NCI-H82 (cell line): ENCODE data around the gene DUSP1.
A peak's percentile ranks its signal among the peaks of the same experiment; 100 is the strongest.
"Not testable (repeated sequence)": the region's sequence is repeated elsewhere in the genome, so short reads cannot be mapped to it uniquely, and the experiment has no call there.

Source experiments
- DNase-seq: peaks from one replicate; lab custom pipeline; 2025; lab: John Stamatoyannopoulos, UW

DUSP1 gene

DNA sequence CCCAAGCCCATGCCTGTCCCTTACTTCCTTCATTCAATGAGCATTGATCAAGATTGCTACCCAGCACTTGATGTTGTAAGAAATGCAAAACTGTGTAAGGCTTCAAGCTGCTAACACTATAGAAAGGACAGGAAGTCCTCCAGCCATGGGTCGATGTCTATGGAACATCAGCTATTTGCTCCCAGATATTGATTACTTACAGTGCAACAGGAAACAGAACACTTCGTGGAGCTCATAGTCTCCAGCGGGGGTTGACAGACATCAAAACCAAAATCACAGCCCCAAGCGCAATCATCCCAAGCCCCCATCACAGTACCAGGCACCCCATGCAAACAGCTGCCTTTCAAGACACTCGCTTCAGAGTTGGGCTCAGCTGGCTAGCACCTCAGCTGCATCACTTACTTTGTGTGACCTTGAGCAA is 26.8 kb upstream of the DUSP1 start:
- DNase-seq: no peak

DNA sequence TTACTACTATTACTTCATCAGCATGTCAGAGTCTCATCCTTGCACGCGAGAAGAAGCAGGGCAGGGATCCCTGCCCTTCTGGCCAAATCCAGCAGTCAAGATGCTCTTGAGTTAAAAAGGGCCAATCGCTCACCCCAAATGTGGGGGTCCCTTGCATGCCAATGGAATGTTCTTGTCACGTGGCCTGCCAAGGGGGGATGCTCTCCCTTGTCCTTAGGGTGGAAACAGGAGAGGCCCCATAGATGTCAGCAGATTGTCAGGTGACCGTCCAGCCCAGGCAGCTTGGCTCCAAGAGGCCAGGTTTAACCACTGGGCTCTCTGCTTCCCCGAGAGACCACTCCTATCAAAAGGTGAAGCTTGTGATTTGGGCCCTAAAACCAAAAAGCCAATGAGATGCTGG is 25.3 kb upstream of the DUSP1 start:
- DNase-seq: no peak

DNA sequence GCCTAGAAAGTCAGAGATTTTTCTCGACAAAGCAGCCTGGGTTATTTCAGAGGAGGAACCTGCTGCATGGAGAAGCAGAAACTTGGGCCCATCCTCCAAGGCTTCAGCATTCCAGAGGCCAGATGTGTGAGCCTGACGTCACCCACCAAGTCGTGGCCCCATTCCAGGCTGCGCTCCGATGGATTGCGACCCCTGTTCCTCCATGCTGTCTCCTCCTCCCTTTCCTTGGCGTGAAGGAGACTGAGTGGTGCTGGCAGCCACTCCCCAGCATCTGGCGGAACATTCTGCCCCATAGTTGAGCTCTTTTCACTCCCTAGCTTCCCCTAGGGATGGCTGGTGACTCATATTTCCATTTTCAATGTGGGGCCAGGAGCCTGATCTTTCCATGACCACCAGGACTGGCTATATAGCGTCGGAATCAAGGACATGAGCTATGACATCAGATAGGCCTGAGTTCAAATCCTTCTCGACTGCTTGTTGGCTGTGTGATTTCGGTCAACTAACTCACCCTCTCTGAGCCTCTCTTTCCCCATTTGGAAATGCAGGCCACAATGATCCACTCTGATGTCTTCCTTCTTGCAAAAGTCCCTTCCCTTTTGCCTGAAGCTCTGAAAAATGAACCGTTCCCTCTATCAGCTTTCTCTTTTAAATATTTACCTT is 24.5 kb upstream of the DUSP1 start:
- no peak for DNase-seq

DNA sequence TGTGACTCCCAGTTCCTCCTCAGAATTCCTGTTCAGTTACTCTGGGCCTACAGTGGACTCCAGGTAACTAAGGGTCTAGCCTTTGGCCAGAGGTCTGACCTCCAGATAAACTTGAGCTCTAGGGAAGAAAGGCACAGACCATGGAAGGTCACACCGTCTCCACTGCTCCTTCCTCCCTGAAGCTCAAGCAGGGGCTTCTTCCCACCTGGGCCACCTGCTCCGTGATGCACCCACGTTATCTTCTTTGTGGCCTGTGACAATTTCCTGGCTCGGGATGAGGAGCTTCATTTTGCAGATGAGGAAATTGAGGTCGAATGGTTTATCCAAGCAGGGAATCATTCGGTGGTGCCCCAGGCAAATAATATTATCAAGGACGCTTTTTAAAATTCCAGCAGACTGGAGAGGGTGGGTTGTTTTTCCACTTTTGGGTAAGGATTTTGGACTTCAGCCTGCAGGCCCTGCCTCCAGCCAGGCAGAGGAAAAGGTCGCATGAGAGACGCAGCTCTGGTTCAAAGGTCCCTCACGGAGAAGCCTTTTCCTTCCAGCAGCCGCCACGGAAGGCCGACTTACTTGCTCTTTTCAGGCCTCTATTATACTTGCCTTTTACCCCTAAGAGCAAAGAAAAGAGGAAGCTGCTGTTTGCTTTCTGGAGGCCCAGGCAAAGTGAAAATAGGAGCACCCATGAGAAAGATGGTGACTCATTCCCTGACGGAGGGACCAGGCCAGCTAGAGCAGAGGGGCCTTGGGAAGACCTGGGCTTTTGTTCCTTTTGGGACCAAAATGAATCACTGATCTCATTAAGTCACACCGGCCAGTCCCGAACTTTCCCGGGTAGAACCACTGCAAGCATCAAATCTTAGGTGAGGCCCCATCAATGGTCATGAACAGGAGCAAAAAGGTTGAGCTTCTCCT is 22.8 kb upstream of the DUSP1 start:
- DNase-seq: no peak

DNA sequence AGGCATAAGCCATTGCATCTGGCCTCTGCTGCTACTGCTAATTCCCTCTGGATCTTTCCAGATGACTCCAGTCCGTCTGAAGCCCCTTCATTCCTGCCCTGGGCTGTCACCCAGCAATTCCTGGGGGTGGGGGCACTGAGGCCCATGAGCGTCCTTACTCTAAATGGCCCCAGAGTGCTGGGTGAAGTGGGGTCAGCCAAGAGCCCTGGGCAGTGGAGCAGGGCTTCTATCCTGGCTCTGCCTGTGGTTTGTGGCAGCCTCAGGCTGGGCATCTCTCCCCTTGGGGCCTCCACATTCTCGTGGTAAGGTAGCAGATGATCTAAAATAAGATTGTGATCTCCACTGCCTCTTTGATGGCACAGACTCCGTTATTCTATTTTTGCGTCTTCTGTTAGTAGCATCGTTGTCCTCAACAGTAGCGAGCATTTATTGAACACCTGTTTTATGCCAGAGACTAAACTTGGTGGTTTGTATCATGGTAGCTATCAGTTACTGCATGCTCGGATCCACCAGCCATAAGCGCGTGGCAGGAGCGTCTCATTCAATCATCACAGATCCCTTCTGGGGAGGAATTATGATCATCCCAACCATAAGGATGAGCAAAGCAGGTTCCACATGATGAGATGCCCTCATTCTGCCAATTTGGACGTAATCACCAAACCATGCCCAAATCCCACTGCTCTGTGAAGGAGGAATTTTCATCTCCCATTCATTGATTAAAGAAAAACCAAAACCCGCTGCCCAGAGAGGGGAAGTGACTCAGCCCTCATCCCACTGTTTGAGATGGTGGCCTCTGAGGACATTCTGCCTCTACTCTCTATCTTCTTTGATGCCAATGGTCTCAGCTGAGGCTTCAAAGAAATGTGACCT is 21.9 kb upstream of the DUSP1 start:
- DNase-seq: peak; percentile 43

DNA sequence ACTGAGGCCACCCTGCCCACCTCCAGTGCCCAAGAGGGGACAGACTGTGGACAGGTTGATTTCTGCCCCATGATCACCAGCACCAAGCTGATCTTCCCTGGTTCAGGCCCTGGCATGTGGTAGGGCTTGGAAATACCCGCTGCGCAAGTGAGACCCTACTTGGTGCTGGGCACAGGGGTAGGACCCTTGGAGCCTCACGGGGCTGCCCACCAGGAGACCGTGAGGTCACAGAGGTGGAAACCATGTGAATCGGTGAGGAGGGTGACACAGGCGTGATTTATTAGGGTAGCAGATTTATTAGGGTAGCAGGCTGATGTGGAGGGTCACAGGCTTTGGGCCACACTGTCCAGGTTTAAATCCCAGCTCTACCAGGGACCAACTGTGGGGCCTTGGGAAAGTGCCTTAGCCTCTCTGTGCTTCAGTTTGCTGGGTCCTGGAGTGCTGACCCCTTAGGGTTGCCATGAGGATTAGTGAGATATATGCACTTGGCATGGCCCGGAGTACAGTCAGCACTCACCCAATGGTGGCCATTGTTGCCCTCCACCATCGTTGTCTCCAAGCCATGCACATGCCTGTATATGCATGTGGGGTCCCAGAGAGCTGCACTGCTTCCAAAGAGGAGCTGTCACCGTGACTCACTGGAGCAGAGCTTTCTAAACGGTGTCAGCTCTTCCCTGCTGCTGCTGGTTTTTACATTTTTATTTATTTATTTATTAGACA is 20.9 kb upstream of the DUSP1 start:
- no peak for DNase-seq

DNA sequence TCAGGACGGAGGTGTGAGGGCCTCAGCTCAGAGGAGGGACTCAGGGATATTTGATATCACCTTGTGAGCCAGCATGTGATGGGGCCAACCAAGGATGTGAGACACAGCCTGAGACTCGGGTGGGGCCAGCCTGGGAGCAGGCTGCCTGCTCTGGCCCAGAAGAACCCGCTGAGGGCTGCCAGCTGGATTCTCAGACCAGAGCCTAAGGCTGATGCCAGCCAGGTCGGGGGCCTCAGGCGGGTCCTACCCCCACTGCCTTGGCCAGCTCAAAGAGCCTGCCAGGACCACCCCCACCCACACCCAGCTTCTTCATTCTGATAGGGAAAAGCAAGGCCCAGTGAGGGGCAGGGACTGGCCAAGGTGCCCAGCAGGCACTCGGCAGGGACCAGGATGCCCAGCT is 20.3 kb upstream of the DUSP1 start:
- DNase-seq: no peak

DNA sequence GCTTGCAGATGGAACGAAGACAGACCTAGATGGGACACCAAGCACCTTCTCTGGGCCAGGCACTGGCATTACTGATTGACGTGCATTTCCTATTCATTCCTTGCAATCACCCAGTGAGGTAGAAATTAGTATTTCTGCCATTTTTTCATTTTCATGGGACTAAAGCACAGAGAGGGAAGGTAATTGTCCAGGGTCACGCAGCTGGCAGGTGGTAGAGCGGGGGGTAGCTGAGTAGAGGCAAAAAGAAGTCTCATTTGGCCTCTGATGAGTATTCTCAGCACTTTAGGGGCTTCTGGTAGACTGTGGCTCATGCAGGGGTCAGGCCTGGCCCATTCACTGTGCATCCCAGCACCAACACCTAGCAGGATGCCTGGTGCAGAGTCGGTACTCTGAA is 19.5 kb upstream of the DUSP1 start:
- DNase-seq: no peak

DNA sequence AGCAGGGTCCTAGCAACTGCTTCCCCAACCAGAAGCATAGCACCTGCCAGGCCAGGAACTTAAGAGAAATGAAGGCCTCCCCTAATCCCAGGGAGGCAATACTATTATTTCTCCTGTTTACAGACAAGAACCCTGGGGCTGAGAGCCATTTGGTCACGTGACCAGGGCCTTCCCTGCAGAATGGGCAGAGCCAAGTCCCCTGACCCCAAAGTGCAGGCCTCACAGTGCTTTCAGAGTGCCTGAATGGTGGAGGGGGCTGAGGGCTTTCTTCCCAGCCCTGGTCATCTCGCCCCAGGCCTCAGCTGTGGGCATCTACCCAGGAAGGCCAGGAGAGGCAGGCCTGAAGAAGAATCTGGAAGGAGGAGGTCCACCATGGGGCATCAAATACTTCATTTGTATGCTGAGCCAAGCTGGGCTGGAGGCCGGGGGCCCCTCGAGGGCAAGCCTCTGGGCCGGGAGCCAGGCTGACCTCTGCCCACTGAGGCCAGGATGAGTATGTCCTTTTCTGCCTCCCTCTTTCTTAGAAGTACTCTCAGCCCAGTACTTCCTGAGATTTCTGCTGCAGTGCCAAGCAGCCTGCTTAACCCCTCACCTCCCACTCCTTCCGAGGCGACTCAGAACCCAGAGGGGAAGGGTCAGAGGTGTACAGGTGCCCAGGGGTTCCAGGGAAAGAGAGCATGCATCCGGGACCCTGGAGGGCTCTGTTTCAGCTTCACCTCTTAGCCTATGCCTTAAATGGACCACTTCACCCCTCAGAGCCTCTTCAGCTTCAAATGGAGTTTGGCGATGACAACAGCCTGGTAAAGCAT is 18.9 kb upstream of the DUSP1 start:
- no peak for DNase-seq

DNA sequence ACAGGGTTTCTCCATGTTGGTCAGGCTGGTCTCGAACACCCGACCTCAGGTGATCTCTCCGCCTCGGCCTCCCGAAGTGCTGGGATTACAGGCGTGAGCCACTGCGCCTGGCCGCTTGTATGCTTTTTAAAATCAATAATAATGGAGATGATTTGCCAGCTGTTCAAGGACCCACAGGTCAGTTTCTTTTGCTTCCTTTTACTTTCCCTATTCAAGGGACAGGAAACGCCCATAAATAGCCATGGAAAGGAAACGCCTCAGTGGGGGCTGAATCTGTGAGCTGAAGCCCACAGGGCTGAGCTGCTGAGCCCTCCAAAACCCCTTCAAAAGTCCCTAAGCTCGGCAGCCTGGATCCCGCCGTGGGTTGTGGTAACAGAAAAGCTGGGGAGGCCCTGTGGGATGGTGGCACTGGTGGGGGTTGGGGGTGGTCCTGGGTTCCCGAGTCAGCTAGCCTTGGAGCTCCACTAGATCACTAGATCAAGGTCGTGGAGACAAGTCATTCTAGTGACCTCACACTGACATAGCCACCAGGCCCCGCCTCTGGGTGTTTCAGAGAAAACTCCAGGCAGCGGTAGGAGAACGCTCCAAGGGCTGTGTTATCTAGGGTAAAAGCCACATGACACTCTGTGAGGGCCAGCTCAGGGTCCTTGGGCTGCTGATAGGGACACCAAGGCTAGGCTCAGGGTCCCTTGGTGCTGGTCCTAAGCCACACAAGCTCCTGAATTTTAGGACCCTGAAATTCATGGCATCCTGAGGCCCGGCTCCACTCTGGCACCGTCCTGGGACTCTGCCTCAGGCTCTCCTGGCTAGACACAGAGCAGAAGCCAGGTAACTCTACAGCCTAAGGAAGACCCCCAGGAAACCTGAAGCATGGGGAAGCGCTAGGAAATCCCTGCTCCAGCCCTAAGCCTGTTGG is 18.0 kb upstream of the DUSP1 start:
- DNase-seq: no peak

DNA sequence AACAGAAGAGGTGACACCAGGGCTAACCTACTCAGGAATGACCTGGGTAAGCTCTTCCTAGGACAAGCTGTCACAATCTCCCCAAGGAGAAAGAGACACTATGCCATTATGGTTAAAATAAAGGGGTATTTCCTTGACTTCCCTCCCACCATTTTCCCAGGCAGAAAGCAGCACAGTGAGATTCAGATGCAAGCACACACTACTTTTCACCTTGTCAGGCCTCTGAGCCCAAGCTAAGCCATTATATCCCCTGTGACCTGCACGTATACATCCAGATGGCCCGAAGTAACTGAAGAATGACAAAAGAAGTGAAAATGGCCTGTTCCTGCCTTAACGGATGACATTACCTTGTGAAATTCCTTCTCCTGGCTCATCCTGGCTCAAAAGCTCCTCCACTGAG is 16.5 kb upstream of the DUSP1 start:
- DNase-seq: not testable (repeated sequence)

DNA sequence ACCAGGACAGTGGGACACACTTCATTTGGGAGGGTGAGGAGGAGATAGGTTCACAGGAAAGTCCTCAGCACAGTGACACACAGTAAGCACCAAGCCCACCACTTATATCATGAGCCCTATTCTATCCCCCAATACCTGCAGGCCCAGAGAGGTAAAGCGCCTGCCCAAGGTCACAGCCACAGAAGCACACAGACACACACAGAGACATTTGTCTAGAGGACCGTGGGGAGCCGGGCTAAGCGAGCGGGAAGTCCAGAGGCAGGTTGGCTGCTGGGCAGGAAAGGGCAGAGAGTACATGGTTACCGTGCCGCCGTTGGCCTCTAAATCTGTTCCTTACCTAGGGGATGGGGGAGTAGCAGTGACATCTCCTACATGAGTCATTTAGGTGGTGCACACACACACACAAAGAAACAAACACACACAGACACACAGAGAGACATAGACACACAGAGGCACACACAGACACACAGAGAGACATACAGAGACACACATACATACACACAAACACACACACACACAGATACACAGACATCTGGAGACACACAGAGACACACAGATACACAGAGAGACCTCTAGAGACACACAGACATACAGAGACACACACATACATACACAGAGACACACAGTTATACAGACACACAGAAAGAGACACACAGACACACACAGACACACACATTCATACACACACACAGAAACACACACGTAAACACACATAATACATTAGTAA is 15.9 kb upstream of the DUSP1 start:
- no peak for DNase-seq

DNA sequence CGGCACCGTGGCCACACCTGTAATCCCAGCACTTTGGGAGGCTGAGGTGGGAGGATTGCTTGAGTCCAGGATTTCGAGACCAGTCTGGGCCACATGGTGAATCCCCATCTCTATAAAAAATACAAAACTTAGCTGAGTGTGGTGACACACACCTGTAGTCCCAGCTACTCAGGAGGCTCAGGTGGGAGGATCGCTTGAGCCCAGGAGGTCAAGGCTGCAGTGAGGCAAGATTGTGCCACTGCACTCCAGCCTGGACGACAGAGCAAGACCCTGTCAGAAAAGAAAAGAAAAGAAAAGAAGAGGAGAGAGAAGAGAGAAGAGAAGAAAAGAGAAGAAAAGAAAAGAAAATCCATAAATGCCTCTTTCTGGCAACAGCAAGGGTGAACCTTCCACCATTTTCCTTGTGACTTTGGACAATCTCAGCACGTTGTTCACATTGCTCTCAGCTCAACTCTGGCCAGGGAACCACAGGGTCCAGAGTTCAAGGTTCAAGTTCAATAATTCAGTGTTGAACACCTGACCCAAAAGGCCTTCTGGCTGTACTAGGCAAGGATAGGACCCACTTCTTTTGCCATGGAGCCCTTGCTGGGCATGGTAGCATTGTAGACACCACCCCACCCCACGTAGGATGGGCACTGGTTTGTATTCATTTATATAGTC is 14.6 kb upstream of the DUSP1 start:
- no peak for DNase-seq

DNA sequence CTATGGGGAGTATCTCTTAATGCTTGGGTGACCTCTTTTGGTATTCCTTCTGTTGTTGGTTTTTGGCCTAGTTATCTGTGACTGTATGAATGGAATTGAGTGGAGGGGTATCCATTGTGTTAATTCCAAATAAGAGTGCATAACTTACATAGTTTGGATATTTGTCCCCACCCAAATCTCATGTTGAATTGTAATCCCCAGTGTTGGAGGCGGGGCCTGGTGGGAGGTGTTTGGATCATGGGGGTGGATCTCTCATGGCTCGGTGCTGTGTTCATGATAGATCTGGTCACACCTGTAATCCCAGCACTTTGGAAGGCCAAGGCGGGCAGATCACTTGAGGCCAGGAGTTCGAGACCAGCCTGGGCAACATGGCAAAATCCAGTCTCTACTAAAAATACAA is 13.2 kb upstream of the DUSP1 start:
- DNase-seq: not testable (repeated sequence)

DNA sequence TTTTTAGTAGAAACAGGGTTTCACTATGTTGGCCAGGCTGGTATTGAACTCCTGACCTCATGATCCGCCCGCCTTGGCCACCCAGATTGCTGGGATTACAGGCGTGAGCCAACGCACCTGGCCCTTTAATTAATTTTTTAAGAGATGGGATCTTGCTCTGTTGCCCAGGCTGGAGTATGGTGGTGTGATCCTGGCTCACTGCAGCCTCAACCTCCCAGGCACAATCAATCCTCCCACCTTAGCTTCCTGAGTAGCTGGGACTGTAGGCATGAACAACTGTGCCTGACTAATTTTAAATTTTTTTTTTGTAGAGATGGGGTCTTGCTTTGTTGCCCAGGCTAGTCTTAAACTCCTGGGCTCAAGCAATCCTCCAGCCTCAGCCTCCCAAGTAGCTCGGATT is 12.3 kb upstream of the DUSP1 start:
- DNase-seq: not testable (repeated sequence)

DNA sequence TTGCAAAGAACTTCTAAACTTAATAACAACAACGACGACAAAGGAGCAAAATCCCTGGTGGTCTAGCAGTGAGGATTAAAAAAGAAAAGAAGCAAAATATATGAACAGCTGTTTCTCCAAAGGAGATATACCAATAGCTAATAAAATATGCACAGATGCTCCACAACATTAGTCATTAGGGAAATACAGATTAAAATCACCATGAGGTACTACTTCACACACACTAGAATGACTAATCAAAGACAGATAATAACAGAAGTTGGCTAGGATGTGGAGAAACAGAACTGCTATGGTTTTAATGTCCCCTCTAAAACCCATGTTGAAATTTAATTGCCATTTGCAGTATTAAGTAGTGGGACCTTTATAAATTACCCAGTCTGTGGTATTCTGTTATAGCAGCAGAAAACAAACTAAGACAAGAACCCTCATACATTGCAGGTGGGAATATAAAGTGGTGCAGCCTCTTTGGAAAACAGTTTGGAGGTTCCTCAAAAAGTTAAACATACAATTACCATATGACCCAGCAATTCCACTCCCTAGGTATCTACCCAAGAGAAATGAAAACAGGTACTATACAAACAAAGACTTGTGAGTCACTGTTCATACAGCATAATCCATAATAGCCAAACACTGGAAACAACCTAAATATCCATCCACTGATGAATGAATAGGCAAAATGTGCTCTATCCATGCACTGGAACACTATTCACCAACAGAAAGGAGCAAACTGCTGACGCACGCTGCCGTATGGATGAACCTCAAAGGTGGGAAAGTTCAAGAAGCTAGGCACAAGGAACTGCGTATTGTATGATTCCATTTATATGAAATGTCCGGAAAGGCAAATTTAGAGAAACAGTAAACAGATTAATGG is 11.4 kb upstream of the DUSP1 start:
- peak; percentile 17 for DNase-seq

DNA sequence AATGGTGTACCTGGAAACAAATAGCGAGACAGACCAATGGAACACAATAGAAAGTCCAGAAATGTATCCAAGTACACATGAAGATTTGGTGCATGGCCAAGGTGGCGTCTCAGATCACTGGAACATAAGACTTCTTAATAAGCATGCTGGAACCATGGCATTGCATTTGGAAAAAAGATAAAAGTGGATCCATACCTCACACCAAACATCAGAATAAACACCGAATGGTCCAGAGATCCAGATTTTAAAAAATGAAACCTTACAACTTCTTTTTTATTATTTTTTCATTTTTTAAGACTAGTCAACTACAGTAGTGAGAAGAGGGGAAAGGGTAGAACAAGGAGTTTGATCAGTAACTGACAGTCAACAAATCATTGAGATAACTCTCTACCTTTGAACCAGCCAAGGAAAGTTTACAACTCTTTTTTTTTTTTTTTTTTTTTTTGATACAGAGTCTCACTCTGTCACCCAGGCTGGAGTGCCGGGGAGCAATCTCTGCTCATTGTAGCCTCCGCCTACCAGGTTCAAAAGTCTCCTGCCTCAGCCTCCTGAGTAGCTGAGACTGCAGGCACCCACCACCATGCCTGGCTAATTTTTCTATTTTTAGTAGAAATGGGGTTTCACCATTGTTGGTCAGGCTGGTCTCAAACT is 8.8 kb upstream of the DUSP1 start:
- DNase-seq: no peak
